ENCODE data around the gene TRIP10.
"Not testable (repeated sequence)": the region's sequence is repeated elsewhere in the genome, so short reads cannot be mapped to it uniquely, and the experiment has no call there.

Gene TRIP10

DNA sequence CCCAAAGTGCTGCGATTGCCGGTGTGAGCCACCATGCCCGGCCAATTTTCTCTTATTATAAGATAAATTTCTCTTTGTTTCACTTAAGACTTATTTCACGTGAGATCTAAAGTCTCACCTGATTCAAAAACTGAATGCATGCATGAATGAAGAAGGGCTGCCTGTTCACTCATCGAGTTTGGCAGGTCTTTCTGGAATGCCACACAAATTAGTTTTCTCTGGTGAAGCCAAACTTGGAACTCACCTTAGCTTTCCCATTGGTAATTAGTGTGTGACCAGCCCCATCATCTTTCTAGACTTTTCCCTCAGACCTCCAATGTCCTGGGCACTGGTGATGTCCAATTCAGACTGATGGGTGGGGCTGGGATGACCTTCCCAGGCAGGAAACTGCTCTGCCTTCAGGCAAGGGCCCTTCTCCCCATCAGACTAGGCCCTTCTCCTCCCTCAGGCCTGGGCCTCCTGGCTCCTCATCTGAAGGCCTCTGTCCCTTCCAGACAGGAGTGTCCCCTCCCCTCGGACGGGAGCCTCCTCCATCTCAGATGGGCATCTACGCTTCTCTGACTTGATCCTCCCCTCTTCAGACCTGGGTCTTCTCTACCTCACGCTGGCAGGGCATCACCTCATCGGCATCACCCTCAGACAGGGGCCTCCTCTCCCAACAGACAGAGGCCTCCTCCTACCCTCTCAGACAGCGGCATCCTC, 33.4 kb upstream of the TRIP10 start:
- DNase-seq (ENCODE audit: low read depth) = no peak
- no peaks in the 10 kb centered on the region for H3K27me3 ChIP-seq (replicated peaks; ENCODE audit: control insufficient read depth, insufficient read depth, low read length)
- H3K9me3 ChIP-seq (ENCODE audit: control insufficient read depth, low read length) = no peaks in the 10 kb centered on the region
- no peaks in the 10 kb centered on the region for H3K4me1 ChIP-seq (ENCODE audit: control insufficient read depth, insufficient read depth, low read length)
- H3K4me3 ChIP-seq (ENCODE audit: low read length) = no peak overlapping the region
- H3K9ac ChIP-seq (ENCODE audit: low read length) = no peak overlapping the region
- peaks cover 73% of the 10 kb centered on the region for H3K36me3 ChIP-seq (ENCODE audit: control insufficient read depth, insufficient read depth, low read length, severe bottlenecking)

GRCh38 chr19:6706633-6706958, 32.9 kb upstream of the TRIP10 start:
- Histone ChIP-seq H3K9ac (ENCODE audit: low read length) (no peak overlapping the region), H3K9me3 (ENCODE audit: control insufficient read depth, low read length) (no peaks in the 10 kb centered on the region), H3K4me1 (ENCODE audit: control insufficient read depth, insufficient read depth, low read length) (no peaks in the 10 kb centered on the region), H3K27me3 (replicated peaks; ENCODE audit: control insufficient read depth, insufficient read depth, low read length) (no peaks in the 10 kb centered on the region), H3K4me3 (ENCODE audit: low read length) (no peak overlapping the region), H3K36me3 (ENCODE audit: control insufficient read depth, insufficient read depth, low read length, severe bottlenecking) (peaks cover 75% of the 10 kb centered on the region)
- DNase-seq (ENCODE audit: low read depth) = no peak

DNA sequence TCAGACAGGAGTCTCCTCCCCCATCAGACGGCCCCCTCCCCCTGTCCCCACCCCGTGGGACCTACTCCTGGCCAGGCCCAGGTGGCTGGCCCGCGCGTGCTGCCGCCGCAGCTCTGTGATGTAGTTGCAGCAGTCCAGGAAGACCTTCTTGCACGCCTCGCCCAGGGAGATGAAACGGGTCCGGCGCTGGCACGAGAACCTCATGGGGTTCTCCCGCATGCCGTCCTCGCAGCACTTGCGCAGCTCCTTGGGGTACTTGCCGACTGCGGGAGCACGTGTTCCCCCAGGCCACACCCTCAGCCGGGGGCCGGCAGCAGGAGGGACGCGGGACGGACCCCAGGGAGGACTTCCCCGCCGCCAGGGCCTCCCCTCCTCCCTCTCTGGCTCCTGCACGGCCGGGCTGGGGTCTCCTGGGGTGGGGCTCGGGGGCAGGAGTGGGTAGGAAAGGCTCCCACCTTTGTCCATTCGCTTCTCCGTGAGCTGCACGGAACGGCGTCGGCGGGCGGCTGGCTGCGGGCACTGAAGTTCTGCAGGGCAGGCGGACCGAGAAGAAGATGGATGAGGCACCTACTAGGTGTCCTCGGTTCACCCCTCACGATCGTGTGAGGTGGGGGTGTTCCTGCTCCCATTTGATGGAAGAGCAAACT, 32.3 kb upstream of the TRIP10 start:
- no peak overlapping the region for H3K4me3 ChIP-seq (ENCODE audit: low read length)
- no peaks in the 10 kb centered on the region for H3K9me3 ChIP-seq (ENCODE audit: control insufficient read depth, low read length)
- no peaks in the 10 kb centered on the region for H3K4me1 ChIP-seq (ENCODE audit: control insufficient read depth, insufficient read depth, low read length)
- no peaks in the 10 kb centered on the region for H3K27me3 ChIP-seq (replicated peaks; ENCODE audit: control insufficient read depth, insufficient read depth, low read length)
- H3K36me3 ChIP-seq (ENCODE audit: control insufficient read depth, insufficient read depth, low read length, severe bottlenecking) = peaks cover 75% of the 10 kb centered on the region
- no peak overlapping the region for H3K9ac ChIP-seq (ENCODE audit: low read length)
- no peak for DNase-seq (ENCODE audit: low read depth)

- H3K4me1 ChIP-seq (ENCODE audit: control insufficient read depth, insufficient read depth, low read length) = no peaks in the 10 kb centered on the region
- no peaks in the 10 kb centered on the region for H3K27me3 ChIP-seq (replicated peaks; ENCODE audit: control insufficient read depth, insufficient read depth, low read length)
- peaks cover 76% of the 10 kb centered on the region for H3K36me3 ChIP-seq (ENCODE audit: control insufficient read depth, insufficient read depth, low read length, severe bottlenecking)
- no peak overlapping the region for H3K9ac ChIP-seq (ENCODE audit: low read length)
- no peak for DNase-seq (ENCODE audit: low read depth)
- no peak overlapping the region for H3K4me3 ChIP-seq (ENCODE audit: low read length)
- no peaks in the 10 kb centered on the region for H3K9me3 ChIP-seq (ENCODE audit: control insufficient read depth, low read length)
Measured at GRCh38 chr19:6707658-6708018, 31.8 kb upstream of the TRIP10 start.

DNA sequence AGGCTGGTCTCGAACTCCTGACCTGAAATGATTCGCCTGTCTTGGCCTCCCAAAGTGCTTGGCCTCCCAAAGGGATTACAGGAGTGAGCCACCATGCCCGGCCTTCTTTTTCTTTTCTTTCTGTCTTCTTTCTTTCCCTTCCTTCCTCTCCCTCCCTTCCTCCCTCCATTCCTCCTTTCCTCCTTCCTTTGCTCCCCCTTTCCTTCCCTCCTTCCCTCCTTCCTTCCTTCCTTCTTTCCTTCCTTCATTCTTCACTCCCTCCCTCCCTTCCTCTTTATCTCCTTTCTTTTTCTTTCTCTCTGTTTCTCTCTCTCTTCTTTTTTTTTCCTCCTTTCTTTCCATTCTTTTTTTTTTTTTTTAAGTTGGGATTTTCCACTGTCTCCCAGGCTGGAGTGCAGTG, 31.1 kb upstream of the TRIP10 start:
- Histone ChIP-seq H3K27me3 (replicated peaks; ENCODE audit: control insufficient read depth, insufficient read depth, low read length) (no peaks in the 10 kb centered on the region), H3K9ac (ENCODE audit: low read length) (no peak overlapping the region), H3K4me1 (ENCODE audit: control insufficient read depth, insufficient read depth, low read length) (no peaks in the 10 kb centered on the region), H3K36me3 (ENCODE audit: control insufficient read depth, insufficient read depth, low read length, severe bottlenecking) (peaks cover 77% of the 10 kb centered on the region), H3K4me3 (ENCODE audit: low read length) (no peak overlapping the region), H3K9me3 (ENCODE audit: control insufficient read depth, low read length) (no peaks in the 10 kb centered on the region)
- no peak for DNase-seq (ENCODE audit: low read depth)

- not testable (repeated sequence) for H3K4me1 ChIP-seq (ENCODE audit: control insufficient read depth, insufficient read depth, low read length); H3K27me3 ChIP-seq (replicated peaks; ENCODE audit: control insufficient read depth, insufficient read depth, low read length); DNase-seq (ENCODE audit: low read depth); H3K9ac ChIP-seq (ENCODE audit: low read length); H3K9me3 ChIP-seq (ENCODE audit: control insufficient read depth, low read length); H3K4me3 ChIP-seq (ENCODE audit: low read length)
- H3K36me3 ChIP-seq (ENCODE audit: control insufficient read depth, insufficient read depth, low read length, severe bottlenecking) = peaks cover 72% of the 10 kb centered on the region
Measured at GRCh38 chr19:6708913-6709312, 30.6 kb upstream of the TRIP10 start.

- Histone ChIP-seq H3K4me1 (ENCODE audit: control insufficient read depth, insufficient read depth, low read length) (no peaks in the 10 kb centered on the region), H3K9ac (ENCODE audit: low read length) (no peak overlapping the region), H3K4me3 (ENCODE audit: low read length) (no peak overlapping the region), H3K36me3 (ENCODE audit: control insufficient read depth, insufficient read depth, low read length, severe bottlenecking) (peaks cover 68% of the 10 kb centered on the region), H3K27me3 (replicated peaks; ENCODE audit: control insufficient read depth, insufficient read depth, low read length) (no peaks in the 10 kb centered on the region), H3K9me3 (ENCODE audit: control insufficient read depth, low read length) (no peaks in the 10 kb centered on the region)
- DNase-seq (ENCODE audit: low read depth) = no peak
Measured at GRCh38 chr19:6709549-6709948, 29.9 kb upstream of the TRIP10 start.

DNA sequence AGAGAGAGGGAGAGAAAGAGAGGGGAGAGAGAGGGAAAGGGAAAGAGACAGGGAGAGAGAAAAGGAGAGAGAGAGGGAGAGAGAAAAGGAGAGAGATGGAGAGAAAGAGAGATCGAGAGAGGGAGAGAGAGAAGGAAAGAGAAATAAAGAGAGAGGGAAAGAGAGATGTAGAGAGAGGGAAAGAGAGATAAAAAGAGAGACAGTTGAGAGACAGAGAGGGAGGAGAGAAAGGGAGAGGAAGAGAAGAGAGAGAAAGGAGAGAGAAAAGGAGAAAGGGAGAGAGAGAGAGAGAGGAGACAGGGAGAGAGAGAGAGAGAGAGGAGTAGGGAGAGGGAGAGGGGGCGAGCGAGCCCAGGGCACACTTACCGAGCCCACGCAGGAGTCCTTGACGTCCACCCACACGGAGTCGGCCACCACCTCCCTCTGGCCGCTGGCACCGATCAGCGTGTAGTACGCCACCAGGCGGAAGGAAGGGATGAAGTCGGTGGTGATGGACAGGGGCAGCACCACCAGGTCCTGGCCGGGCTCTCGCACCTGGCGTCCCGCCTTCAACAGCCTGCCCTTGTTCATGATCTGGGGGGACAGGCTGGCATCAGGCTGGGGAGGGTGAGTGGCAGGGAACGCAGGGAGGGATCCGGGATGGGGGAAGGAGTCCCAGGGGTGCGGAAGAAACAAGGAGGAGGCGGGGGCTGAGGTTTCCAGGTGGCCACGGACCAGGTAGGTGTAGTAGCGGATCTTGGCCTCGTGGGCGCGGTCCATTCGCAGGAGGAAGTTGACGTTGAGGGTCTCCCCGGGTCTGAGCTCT, 29.0 kb upstream of the TRIP10 start:
- no peak overlapping the region for H3K4me3 ChIP-seq (ENCODE audit: low read length)
- no peaks in the 10 kb centered on the region for H3K9me3 ChIP-seq (ENCODE audit: control insufficient read depth, low read length)
- peaks cover 63% of the 10 kb centered on the region for H3K36me3 ChIP-seq (ENCODE audit: control insufficient read depth, insufficient read depth, low read length, severe bottlenecking)
- DNase-seq (ENCODE audit: low read depth) = no peak
- no peak overlapping the region for H3K9ac ChIP-seq (ENCODE audit: low read length)
- H3K27me3 ChIP-seq (replicated peaks; ENCODE audit: control insufficient read depth, insufficient read depth, low read length) = no peaks in the 10 kb centered on the region
- no peaks in the 10 kb centered on the region for H3K4me1 ChIP-seq (ENCODE audit: control insufficient read depth, insufficient read depth, low read length)

DNA sequence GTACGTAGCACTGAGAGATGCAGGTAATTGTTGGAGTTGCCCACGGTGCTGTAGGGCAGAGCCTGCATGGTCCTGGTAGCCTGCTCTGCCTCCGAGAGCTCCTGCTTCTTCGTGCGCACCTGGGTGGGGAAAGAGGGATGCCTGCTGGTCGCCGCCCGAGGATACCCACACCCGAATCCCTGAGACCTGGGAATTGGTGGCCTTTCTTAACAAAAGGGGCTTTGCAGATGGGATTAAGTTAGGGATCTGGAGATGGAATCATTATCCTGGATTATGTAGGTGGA, 28.5 kb upstream of the TRIP10 start:
- H3K9ac ChIP-seq (ENCODE audit: low read length) = no peak overlapping the region
- H3K27me3 ChIP-seq (replicated peaks; ENCODE audit: control insufficient read depth, insufficient read depth, low read length) = no peaks in the 10 kb centered on the region
- peaks cover 61% of the 10 kb centered on the region for H3K36me3 ChIP-seq (ENCODE audit: control insufficient read depth, insufficient read depth, low read length, severe bottlenecking)
- no peaks in the 10 kb centered on the region for H3K4me1 ChIP-seq (ENCODE audit: control insufficient read depth, insufficient read depth, low read length)
- no peak for DNase-seq (ENCODE audit: low read depth)
- H3K4me3 ChIP-seq (ENCODE audit: low read length) = no peak overlapping the region
- H3K9me3 ChIP-seq (ENCODE audit: control insufficient read depth, low read length) = no peaks in the 10 kb centered on the region

DNA sequence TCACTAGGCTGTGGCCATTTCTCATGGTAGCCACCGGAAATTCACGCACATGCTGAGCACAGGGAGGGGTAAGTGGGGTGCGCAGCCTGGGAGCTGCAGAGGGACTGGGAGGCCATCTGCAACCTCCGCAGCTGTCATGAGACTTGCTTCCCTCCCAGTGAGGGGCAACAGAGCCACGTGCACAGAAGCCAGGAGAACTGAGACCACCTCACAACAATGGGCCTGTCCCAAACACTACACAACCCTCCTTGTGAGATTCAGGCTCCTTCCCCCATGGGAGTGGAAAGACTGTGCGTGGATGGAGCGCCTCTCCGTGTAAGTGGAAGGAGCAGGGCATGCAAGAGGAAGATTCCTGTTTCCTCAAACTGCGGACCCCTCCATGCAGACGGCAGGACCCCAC, 27.9 kb upstream of the TRIP10 start:
- H3K4me3 ChIP-seq (ENCODE audit: low read length) = no peak overlapping the region
- peaks cover 64% of the 10 kb centered on the region for H3K36me3 ChIP-seq (ENCODE audit: control insufficient read depth, insufficient read depth, low read length, severe bottlenecking)
- H3K9me3 ChIP-seq (ENCODE audit: control insufficient read depth, low read length) = no peaks in the 10 kb centered on the region
- no peaks in the 10 kb centered on the region for H3K4me1 ChIP-seq (ENCODE audit: control insufficient read depth, insufficient read depth, low read length)
- H3K27me3 ChIP-seq (replicated peaks; ENCODE audit: control insufficient read depth, insufficient read depth, low read length) = no peaks in the 10 kb centered on the region
- DNase-seq (ENCODE audit: low read depth) = no peak
- no peak overlapping the region for H3K9ac ChIP-seq (ENCODE audit: low read length)

- Histone ChIP-seq H3K9ac (ENCODE audit: low read length) (no peak overlapping the region), H3K4me1 (ENCODE audit: control insufficient read depth, insufficient read depth, low read length) (no peaks in the 10 kb centered on the region)
Measured at GRCh38 chr19:6712231-6712630, 27.2 kb upstream of the TRIP10 start.

More at GRCh38 chr19:6712231-6712630, 27.2 kb upstream of the TRIP10 start:
- Histone ChIP-seq H3K27me3 (replicated peaks; ENCODE audit: control insufficient read depth, insufficient read depth, low read length) (no peaks in the 10 kb centered on the region), H3K36me3 (ENCODE audit: control insufficient read depth, insufficient read depth, low read length, severe bottlenecking) (peaks cover 67% of the 10 kb centered on the region), H3K9me3 (ENCODE audit: control insufficient read depth, low read length) (no peaks in the 10 kb centered on the region), H3K4me3 (ENCODE audit: low read length) (no peak overlapping the region)
- DNase-seq (ENCODE audit: low read depth) = no peak

All from adipocyte (in vitro differentiated cells).